HEK293T (cell line): Measurements from ENCODE around the gene LMO7.

ENCODE experiments used
- CTCF ChIA-PET: fragments of 350-600 bp; formaldehyde crosslinking; extraction: SDS; loops from one replicate; lab custom pipeline; 2021; ENCODE audit warnings: antibody characterized with exemption, inconsistent platforms; lab: Yijun Ruan, JAX
- POLR2A ChIA-PET: fragments of 350-600 bp; formaldehyde crosslinking; extraction: SDS; loops from one replicate; lab custom pipeline; 2020; ENCODE audit warnings: antibody characterized with exemption, inconsistent platforms; lab: Yijun Ruan, JAX
- DNase-seq: peaks from one replicate; pipeline ENCODE4 v3.0.0; 2012; ENCODE audit warnings: mixed read lengths; ENCODE audit errors: extremely low spot score
- ARNT ChIP-seq: fragments of 450-650 bp; IDR thresholded peaks from 2 replicates; pipeline ENCODE4 v1.6.1; 2017; ENCODE audit warnings: mild to moderate bottlenecking
- BHLHE40 ChIP-seq: fragments of 450-650 bp; IDR thresholded peaks from 2 replicates; pipeline ENCODE4 v1.6.1; 2016; ENCODE audit warnings: mild to moderate bottlenecking, moderate library complexity, borderline replicate concordance
- CTBP1 ChIP-seq: fragments of 450-650 bp; IDR thresholded peaks from 2 replicates; pipeline ENCODE4 v1.6.1; 2016; ENCODE audit warnings: borderline replicate concordance
- ELF4 ChIP-seq: fragments of 450-650 bp; IDR thresholded peaks from 2 replicates; pipeline ENCODE4 v1.6.1; 2017; ENCODE audit warnings: antibody characterized with exemption
- FOXA1 ChIP-seq: fragments of 450-650 bp; IDR thresholded peaks from 2 replicates; pipeline ENCODE4 v1.6.1; 2016; ENCODE audit warnings: mild to moderate bottlenecking
- FOXK2 ChIP-seq: fragments of 450-650 bp; IDR thresholded peaks from 2 replicates; pipeline ENCODE4 v1.6.1; 2016; ENCODE audit warnings: mild to moderate bottlenecking
- FOXM1 ChIP-seq: fragments of 450-650 bp; IDR thresholded peaks from 2 replicates; pipeline ENCODE4 v1.6.1; 2017; ENCODE audit warnings: mild to moderate bottlenecking, borderline replicate concordance
- HDGF ChIP-seq: fragments of 450-650 bp; IDR thresholded peaks from 2 replicates; pipeline ENCODE4 v1.6.1; 2017; ENCODE audit warnings: antibody characterized with exemption, borderline replicate concordance
- L3MBTL2 ChIP-seq: fragments of 450-650 bp; conservative IDR thresholded peaks from 2 replicates; pipeline ENCODE4 v1.6.1; 2016; ENCODE audit warnings: mild to moderate bottlenecking
- LEF1 ChIP-seq: fragments of 450-650 bp; IDR thresholded peaks from 2 replicates; pipeline ENCODE4 v1.6.1; 2017; ENCODE audit warnings: mild to moderate bottlenecking, borderline replicate concordance
- NFRKB ChIP-seq: fragments of 450-650 bp; IDR thresholded peaks from 2 replicates; pipeline ENCODE4 v1.6.1; 2016; ENCODE audit warnings: mild to moderate bottlenecking, moderate library complexity
- PKNOX1 ChIP-seq: fragments of 450-650 bp; IDR thresholded peaks from 2 replicates; pipeline ENCODE4 v1.6.1; 2016
- SP1 ChIP-seq: fragments of 450-650 bp; IDR thresholded peaks from 2 replicates; pipeline ENCODE4 v1.6.1; 2017
- SUZ12 ChIP-seq: fragments of 450-650 bp; IDR thresholded peaks from 2 replicates; pipeline ENCODE4 v1.6.1; 2016; ENCODE audit warnings: mild to moderate bottlenecking
- TARDBP ChIP-seq: fragments of 450-650 bp; IDR thresholded peaks from 2 replicates; pipeline ENCODE4 v1.6.1; 2016
- ZNF384 ChIP-seq: fragments of 450-650 bp; IDR thresholded peaks from 2 replicates; pipeline ENCODE4 v1.6.1; 2016

The LMO7 gene

GRCh38 chr13:75906315-75906714, 270.2 kb downstream of the LMO7 start:
- CTCF ChIA-PET: interaction anchor here (0.6 to 1.4 kb wide), 2 partner anchors 30 to 33 kb away, joined by 3 read pairs; no protein-coding TSS in a partner anchor
- TF ChIP-seq ZNF384 (peak; percentile 93), FOXM1 (no peak)
- POLR2A ChIA-PET: no interaction called here

GRCh38 chr13:75907044-75907443, 270.9 kb downstream of the LMO7 start:
- POLR2A ChIA-PET: no interaction called here
- DNase-seq: no peak
- TF ChIP-seq NFRKB (no peak), HDGF (no peak), PKNOX1 (no peak), FOXA1 (no peak), FOXM1 (no peak), ARNT (no peak), FOXK2 (no peak), ELF4 (no peak), TARDBP (no peak), L3MBTL2 (no peak), ZNF384 (no peak), BHLHE40 (no peak), SP1 (no peak), LEF1 (no peak), CTBP1 (no peak), SUZ12 (no peak)
- CTCF ChIA-PET: no interaction called here

More at GRCh38 chr13:75906315-75906714, 270.2 kb downstream of the LMO7 start:
- no peak for DNase-seq

GRCh38 chr13:75908141-75908540, 272.0 kb downstream of the LMO7 start:
- TF ChIP-seq CTBP1: no peak
- no peak for TF ChIP-seq PKNOX1
- TF ChIP-seq FOXK2: no peak
- no peak for TF ChIP-seq SP1
- no peak for TF ChIP-seq ARNT
- TF ChIP-seq HDGF: no peak
- TF ChIP-seq FOXM1: no peak
- TF ChIP-seq SUZ12: no peak
- TF ChIP-seq BHLHE40: no peak
- DNase-seq: no peak
- CTCF ChIA-PET: interaction anchor here (0.6 to 1.2 kb wide), 2 partner anchors 13 to 262 kb away, joined by 3 to 4 read pairs; no protein-coding TSS in a partner anchor
- POLR2A ChIA-PET: no interaction called here
